DND-41 (cell line): ENCODE results near the gene SPINDOC.
"Not testable (repeated sequence)": the region's sequence is repeated elsewhere in the genome, so short reads cannot be mapped to it uniquely, and the experiment has no call there.

Experiments
- ATAC-seq: fragments of 200-7000 bp; cut with Tn5 transposase; 3 replicates; pipeline ENCODE4 v1.9.1; 2021; ENCODE audit warnings: low read depth; ENCODE audit not compliant: insufficient read depth
- DNase-seq: peaks from one replicate; pipeline ENCODE4 v3.0.0-alpha.2; 2020
- H2AFZ ChIP-seq: 2 replicates; pipeline ENCODE4 v1.6.0; 2012; ENCODE audit warnings: low read depth, low read length
- H3K27ac ChIP-seq: 2 replicates; pipeline ENCODE4 v1.5.1; 2012; ENCODE audit warnings: low read length, inconsistent platforms
- H3K27me3 ChIP-seq: fragments of 200-600 bp; sonication (generic); 2 replicates; pipeline ENCODE4 v1.6.0; 2012; ENCODE audit warnings: low read length, mild to moderate bottlenecking, inconsistent platforms; ENCODE audit not compliant: insufficient read depth, poor library complexity
- H3K36me3 ChIP-seq: 2 replicates; pipeline ENCODE4 v1.5.1; 2012; ENCODE audit warnings: low read length, inconsistent platforms; ENCODE audit not compliant: insufficient read depth
- H3K4me1 ChIP-seq: 2 replicates; pipeline ENCODE4 v1.5.1; 2012; ENCODE audit warnings: mild to moderate bottlenecking, low read length; ENCODE audit not compliant: insufficient read depth
- H3K4me2 ChIP-seq: 2 replicates; pipeline ENCODE4 v1.6.0; 2012; ENCODE audit warnings: mild to moderate bottlenecking, moderate library complexity, low read length, inconsistent platforms; ENCODE audit not compliant: insufficient read depth
- H3K4me3 ChIP-seq, 2 experiments: fragments of 200-600 bp in 1 of 2; shearing (Covaris generic) in 1 of 2; 2 replicates each; pipeline ENCODE4 v1.5.1; 2012 to 2016; ENCODE audit warnings: inconsistent platforms in 2 of 2, low read length in 2 of 2, mild to moderate bottlenecking in 2 of 2, low read depth in 1 of 2, moderate library complexity in 1 of 2
- H3K79me2 ChIP-seq: 2 replicates; pipeline ENCODE4 v1.6.0; 2012; ENCODE audit warnings: low read length, inconsistent platforms; ENCODE audit not compliant: insufficient read depth
- H3K9ac ChIP-seq: 2 replicates; pipeline ENCODE4 v1.6.0; 2012; ENCODE audit warnings: low read depth, mild to moderate bottlenecking, inconsistent platforms, low read length, moderate library complexity
- H3K9me3 ChIP-seq: 2 replicates; pipeline ENCODE4 v1.5.1; 2012; ENCODE audit warnings: low read length, moderate library complexity, mild to moderate bottlenecking, inconsistent platforms; ENCODE audit not compliant: insufficient read depth, severe bottlenecking
- H4K20me1 ChIP-seq: 2 replicates; pipeline ENCODE4 v1.6.0; 2012; ENCODE audit warnings: low read length; ENCODE audit not compliant: insufficient read depth
- EZH2 ChIP-seq: IDR thresholded peaks from 3 replicates; pipeline ENCODE4 v1.6.1; 2012; ENCODE audit warnings: borderline replicate concordance, low read depth, mild to moderate bottlenecking, moderate library complexity, low read length, inconsistent platforms; ENCODE audit not compliant: severe bottlenecking
- TF ChIP-seq, protein P1 (sequence below): IDR thresholded peaks from 2 replicates; pipeline ENCODE4 v1.5.1; 2012; ENCODE audit warnings: borderline replicate concordance, low read length, moderate library complexity, mild to moderate bottlenecking; ENCODE audit not compliant: poor library complexity, severe bottlenecking; ENCODE audit errors: extremely low read depth

SPINDOC gene

GRCh38 chr11:63862923-63863322, 49.7 kb downstream of the SPINDOC start:
- Histone ChIP-seq H2AFZ (no peak overlapping the region), H3K36me3 (peaks cover 37% of the 10 kb centered on the region), H3K27ac (0 out of 2 replicates have a peak overlapping the region, but pooled peaks have one; percentile 51), H3K4me3 (no peak overlapping the region), H3K27me3 (no peaks in the 10 kb centered on the region), H3K79me2 (peaks cover 89% of the 10 kb centered on the region), H4K20me1 (peaks cover 42% of the 10 kb centered on the region), H3K9ac (no peak overlapping the region), H3K4me1 (peaks cover 8% of the 10 kb centered on the region), H3K4me2 (no peak overlapping the region), H3K9me3 (no peaks in the 10 kb centered on the region)
- ATAC-seq (peak; percentile 62; the same call in 2 of the 3 replicates), DNase-seq (no peak)
- no peak for TF ChIP-seq EZH2
- TF ChIP-seq, protein P1, sequence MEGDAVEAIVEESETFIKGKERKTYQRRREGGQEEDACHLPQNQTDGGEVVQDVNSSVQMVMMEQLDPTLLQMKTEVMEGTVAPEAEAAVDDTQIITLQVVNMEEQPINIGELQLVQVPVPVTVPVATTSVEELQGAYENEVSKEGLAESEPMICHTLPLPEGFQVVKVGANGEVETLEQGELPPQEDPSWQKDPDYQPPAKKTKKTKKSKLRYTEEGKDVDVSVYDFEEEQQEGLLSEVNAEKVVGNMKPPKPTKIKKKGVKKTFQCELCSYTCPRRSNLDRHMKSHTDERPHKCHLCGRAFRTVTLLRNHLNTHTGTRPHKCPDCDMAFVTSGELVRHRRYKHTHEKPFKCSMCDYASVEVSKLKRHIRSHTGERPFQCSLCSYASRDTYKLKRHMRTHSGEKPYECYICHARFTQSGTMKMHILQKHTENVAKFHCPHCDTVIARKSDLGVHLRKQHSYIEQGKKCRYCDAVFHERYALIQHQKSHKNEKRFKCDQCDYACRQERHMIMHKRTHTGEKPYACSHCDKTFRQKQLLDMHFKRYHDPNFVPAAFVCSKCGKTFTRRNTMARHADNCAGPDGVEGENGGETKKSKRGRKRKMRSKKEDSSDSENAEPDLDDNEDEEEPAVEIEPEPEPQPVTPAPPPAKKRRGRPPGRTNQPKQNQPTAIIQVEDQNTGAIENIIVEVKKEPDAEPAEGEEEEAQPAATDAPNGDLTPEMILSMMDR, result no peak

DNA sequence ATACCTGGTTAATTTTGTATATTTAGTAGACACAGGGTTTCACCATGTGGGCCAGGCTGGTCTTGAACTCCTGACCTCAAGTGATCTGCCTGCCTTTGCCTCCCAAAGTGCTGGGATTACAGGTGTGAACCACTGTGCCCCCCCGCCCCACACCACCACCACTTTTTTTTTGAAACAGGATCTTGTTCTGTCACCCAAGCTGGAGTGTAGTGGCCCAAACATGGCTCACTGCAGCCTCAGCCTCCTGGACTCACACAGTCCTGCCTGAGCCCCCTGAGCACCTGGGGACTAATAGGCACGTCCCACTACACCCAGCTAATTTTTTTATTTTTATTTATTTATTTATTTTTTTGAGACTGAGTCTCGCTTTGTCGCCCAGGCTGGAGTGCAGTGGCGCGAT, 50.4 kb downstream of the SPINDOC start:
- not testable (repeated sequence) for H3K4me3 ChIP-seq, H3K9me3 ChIP-seq, H3K27me3 ChIP-seq, ATAC-seq, H2AFZ ChIP-seq, H3K4me2 ChIP-seq, DNase-seq, H3K9ac ChIP-seq, H3K27ac ChIP-seq
- Histone ChIP-seq H4K20me1 (peaks cover 45% of the 10 kb centered on the region), H3K4me1 (peaks cover 11% of the 10 kb centered on the region), H3K79me2 (peaks cover 90% of the 10 kb centered on the region), H3K36me3 (peaks cover 39% of the 10 kb centered on the region)

DNA sequence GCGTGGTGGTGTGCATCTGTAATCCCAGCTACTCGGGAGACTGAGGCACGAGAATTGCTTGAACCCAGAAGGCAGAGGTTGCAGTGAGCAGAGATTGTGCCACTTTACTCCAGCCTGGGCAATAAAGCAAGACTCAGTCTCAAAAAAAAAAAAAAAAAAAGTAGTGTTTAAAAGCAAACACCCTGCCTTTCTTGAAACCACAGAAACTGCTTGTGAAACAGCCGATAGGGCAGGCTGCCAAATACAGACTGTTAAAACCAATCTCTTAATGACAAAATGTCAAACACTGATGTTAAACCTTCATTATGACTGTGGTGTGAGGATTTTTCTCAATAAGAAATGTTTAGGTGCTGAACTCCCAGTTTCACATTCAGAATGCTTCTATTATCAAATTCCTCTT, 53.0 kb downstream of the SPINDOC start:
- Histone ChIP-seq H4K20me1 (peaks cover 67% of the 10 kb centered on the region), H3K9me3 (no peaks in the 10 kb centered on the region), H3K4me2 (no peak overlapping the region), H3K9ac (no peak overlapping the region), H3K4me1 (peaks cover 22% of the 10 kb centered on the region), H3K27ac (no peak overlapping the region), H3K36me3 (peaks cover 51% of the 10 kb centered on the region), H3K4me3 (no peak overlapping the region), H3K79me2 (peaks cover 93% of the 10 kb centered on the region), H3K27me3 (no peaks in the 10 kb centered on the region), H2AFZ (no peak overlapping the region)
- DNase-seq (peak; percentile 59), ATAC-seq (peak; percentile 42; the same call in 1 of the 3 replicates)
- TF ChIP-seq, protein P1, result no peak
- no peak for TF ChIP-seq EZH2

- no peak for TF ChIP-seq EZH2
- no peak overlapping the region for H3K27ac ChIP-seq
- peaks cover 44% of the 10 kb centered on the region for H3K36me3 ChIP-seq
- DNase-seq, result no peak
- no peak overlapping the region for H3K4me3 ChIP-seq
- no peak overlapping the region for H3K4me2 ChIP-seq
- no peak overlapping the region for H3K9ac ChIP-seq
- no peaks in the 10 kb centered on the region for H3K27me3 ChIP-seq
- no peak for ATAC-seq
- H3K79me2 ChIP-seq, result peaks cover 92% of the 10 kb centered on the region
- H2AFZ ChIP-seq, result no peak overlapping the region
- H4K20me1 ChIP-seq, result peaks cover 73% of the 10 kb centered on the region
- peaks cover 22% of the 10 kb centered on the region for H3K4me1 ChIP-seq
- no peaks in the 10 kb centered on the region for H3K9me3 ChIP-seq
Measured at GRCh38 chr11:63867511-63867910, 54.3 kb downstream of the SPINDOC start.
